ENCODE data around the gene TANGO6. TPM values are rescaled to one million over a fixed set of nuclear protein-coding genes. Genes with fewer than 3 reads are reported as not detected.

The TANGO6 gene
- total RNA-seq, 2 donors from 2014 or later: 9.6 to 22.7 TPM

GRCh38 chr16:69108064-69108904, 265.0 kb downstream of the TANGO6 start:
- intact Hi-C loops (cut with DNase I): no loop called here

GRCh38 chr16:69108905-69109252, 265.5 kb downstream of the TANGO6 start:
- 86% methylated on average over 3 to 4 of the region's 4 CpGs for WGBS, 2 donors

More at GRCh38 chr16:69108064-69108904, 265.0 kb downstream of the TANGO6 start:
- Histone ChIP-seq H3K9me3 (no peaks in the 10 kb centered on the region), H3K4me1 (peaks cover 43% of the 10 kb centered on the region), H3K36me3 (replicated peaks in 1 of 2; ENCODE audit: insufficient read depth in 1 of 2, low read depth in 2 of 2) (no peaks in the 10 kb centered on the region), H3K4me3 (no peak overlapping the region), H3K27ac (no peak overlapping the region), H3K27me3 (no peaks in the 10 kb centered on the region)
- ATAC-seq (no peak), DNase-seq (no peak)
- WGBS, 2 donors: 70 to 77% methylated on average over 8 to 9 of the region's 9 CpGs
- no peak for TF ChIP-seq POLR2A (IDR thresholded peaks at IDR 0.05)
- no peak for TF ChIP-seq CTCF (IDR thresholded peaks at IDR 0.05)

GRCh38 chr16:69109486-69110270, 266.3 kb downstream of the TANGO6 start:
- WGBS, 2 donors: 88 to 95% methylated on average over 9 to 37 of the region's 48 CpGs
- Histone ChIP-seq H3K27ac (no peak overlapping the region), H3K27me3 (no peaks in the 10 kb centered on the region), H3K4me1 (peaks cover 43% of the 10 kb centered on the region), H3K9me3 (no peaks in the 10 kb centered on the region), H3K36me3 (replicated peaks in 1 of 2; ENCODE audit: insufficient read depth in 1 of 2, low read depth in 2 of 2) (no peaks in the 10 kb centered on the region), H3K4me3 (no peak overlapping the region)
- ATAC-seq (no peak), DNase-seq (no peak)
- intact Hi-C loops (cut with DNase I): no loop called here
- no peak for TF ChIP-seq POLR2A (IDR thresholded peaks at IDR 0.05)
- no peak for TF ChIP-seq CTCF (IDR thresholded peaks at IDR 0.05)

More at GRCh38 chr16:69108905-69109252, 265.5 kb downstream of the TANGO6 start:
- intact Hi-C loops (cut with DNase I): no loop called here
- DNase-seq (no peak), ATAC-seq (no peak)
- no peaks in the 10 kb centered on the region for H3K9me3 ChIP-seq
- no peak overlapping the region for H3K27ac ChIP-seq
- TF ChIP-seq POLR2A (IDR thresholded peaks at IDR 0.05) (no peak), CTCF (IDR thresholded peaks at IDR 0.05) (no peak)
- no peaks in the 10 kb centered on the region for H3K27me3 ChIP-seq
- no peaks in the 10 kb centered on the region for H3K36me3 ChIP-seq (replicated peaks in 1 of 2; ENCODE audit: insufficient read depth in 1 of 2, low read depth in 2 of 2)
- no peak overlapping the region for H3K4me3 ChIP-seq
- peaks cover 43% of the 10 kb centered on the region for H3K4me1 ChIP-seq

- no peak overlapping the region for H3K27ac ChIP-seq
- H3K36me3 ChIP-seq (replicated peaks in 1 of 2; ENCODE audit: insufficient read depth in 1 of 2, low read depth in 2 of 2): no peaks in the 10 kb centered on the region
- WGBS, 2 donors: 85 to 87% methylated on average over 7 of the region's 7 CpGs
- no peak for ATAC-seq
- no peak overlapping the region for H3K4me3 ChIP-seq
- peaks cover 39% of the 10 kb centered on the region for H3K4me1 ChIP-seq
- no peaks in the 10 kb centered on the region for H3K27me3 ChIP-seq
- no peaks in the 10 kb centered on the region for H3K9me3 ChIP-seq
- TF ChIP-seq POLR2A (IDR thresholded peaks at IDR 0.05) (no peak), CTCF (IDR thresholded peaks at IDR 0.05) (no peak)
- no peak for DNase-seq
- intact Hi-C loops (cut with DNase I): no loop called here
These were observed 267.1 kb downstream of the TANGO6 start for GRCh38 chr16:69110406-69110805.

Measured in body of pancreas (tissue), 4 donors.